GM18505 (cell line): Measurements from ENCODE around the gene FBRSL1.

Experiments
- ATAC-seq: cut with Tn5 transposase; IDR thresholded peaks from one replicate; pipeline ENCODE4 v1.9.1; 2021; ENCODE audit not compliant: unreplicated experiment
- POLR2A ChIP-seq: IDR thresholded peaks from 4 replicates; pipeline ENCODE4 v1.6.1; 2011; ENCODE audit warnings: borderline replicate concordance; ENCODE audit not compliant: insufficient read depth, insufficient read length; ENCODE audit errors: extremely low read depth

Gene FBRSL1

DNA sequence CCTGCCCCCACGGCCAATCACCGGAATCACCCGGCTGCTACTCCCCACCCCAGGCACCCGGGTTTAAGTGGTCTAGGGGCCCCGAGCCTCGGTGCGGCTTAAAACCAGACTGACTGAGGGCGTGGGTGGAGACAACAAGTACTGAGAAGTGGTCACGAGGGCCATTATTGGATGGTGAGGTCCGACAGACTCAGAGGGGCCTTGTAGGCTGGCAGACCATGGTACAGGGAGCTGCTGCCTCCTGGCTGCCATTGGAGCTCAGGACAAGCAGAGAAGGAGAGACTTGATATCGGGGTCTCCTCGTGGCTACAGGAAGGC, 54.1 kb downstream of the FBRSL1 start:
- no peak for TF ChIP-seq POLR2A

DNA sequence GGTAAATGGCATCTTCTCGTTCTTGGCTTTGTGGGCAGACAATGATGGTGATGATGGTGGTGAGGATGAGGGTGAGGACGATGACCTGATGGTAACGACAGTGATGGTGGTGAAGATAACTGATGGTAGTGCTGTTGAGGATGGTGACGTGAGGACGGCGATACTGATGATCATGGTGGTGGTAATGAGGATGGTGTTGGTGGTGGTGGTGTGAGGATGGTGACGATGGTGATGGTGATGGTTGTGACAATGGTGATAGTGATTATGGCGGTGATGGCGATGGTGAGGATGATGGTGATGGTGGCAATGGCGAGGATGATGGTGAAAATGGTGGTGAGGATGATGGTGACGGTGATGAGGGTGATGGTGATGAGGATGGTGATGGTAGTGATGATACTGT, 54.5 kb downstream of the FBRSL1 start:
- TF ChIP-seq POLR2A = no peak

More for the DNA sequence above, 54.1 kb downstream of the FBRSL1 start:
- no peak for ATAC-seq

DNA sequence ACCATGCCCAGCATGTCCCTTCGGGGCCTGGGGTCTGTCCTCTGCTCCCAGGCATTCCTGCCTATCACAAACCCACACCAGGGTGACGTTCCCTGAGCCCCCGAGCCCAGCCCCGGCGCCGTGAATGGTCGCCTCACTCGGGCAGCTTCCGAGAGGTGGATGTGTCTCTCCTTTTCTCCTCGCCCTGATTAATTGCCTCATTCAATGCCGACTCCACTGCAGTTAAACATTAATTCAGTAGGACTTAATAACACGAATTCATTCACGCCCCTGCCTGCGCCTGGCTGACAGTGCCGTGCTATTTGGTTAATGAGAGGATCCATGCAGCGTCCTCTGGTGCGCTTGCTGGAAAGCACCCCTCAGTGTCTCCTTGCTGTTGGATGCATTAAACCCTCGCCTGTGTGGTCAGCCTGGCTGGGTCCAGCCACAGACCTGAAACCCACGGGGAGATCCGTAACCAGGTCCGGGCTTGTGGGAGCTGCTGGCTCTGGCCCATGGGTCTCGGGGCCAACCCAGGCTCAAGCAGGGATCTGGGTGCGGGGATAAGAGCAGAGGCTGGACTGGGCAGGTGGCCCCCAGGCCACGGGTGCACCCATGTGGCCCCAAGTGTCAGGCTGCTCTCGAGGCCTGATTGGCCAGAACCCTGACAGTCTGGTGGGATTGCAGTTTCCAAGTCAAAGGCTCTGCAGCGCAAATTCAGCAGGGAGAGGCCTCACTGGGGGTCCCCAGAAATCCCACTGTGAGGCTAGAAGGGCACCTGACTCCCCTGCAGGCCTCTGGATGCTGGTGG, 55.4 kb downstream of the FBRSL1 start:
- ATAC-seq = no peak
- no peak for TF ChIP-seq POLR2A

More for the DNA sequence above, 54.5 kb downstream of the FBRSL1 start:
- ATAC-seq = no peak

DNA sequence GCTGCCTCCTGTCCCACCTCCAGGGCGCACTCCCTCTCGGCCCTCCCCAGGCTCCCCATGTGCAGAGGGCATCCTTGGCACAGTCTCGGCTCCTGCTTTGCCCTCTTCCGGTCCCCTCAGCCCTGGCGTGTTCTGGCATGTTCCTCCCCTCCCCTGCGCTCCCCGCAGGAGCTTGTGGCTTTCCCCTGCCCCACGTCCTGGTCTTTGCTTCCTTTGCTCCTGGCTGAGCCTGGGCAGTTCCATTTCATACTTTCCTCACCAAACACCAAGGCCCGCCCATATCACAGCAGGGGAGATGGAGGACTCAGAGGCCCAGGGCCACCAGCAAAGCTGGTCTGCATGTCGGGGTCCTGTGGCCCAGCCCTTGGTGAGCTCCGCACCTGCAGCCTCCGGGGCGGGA, 56.0 kb downstream of the FBRSL1 start:
- ATAC-seq = no peak

DNA sequence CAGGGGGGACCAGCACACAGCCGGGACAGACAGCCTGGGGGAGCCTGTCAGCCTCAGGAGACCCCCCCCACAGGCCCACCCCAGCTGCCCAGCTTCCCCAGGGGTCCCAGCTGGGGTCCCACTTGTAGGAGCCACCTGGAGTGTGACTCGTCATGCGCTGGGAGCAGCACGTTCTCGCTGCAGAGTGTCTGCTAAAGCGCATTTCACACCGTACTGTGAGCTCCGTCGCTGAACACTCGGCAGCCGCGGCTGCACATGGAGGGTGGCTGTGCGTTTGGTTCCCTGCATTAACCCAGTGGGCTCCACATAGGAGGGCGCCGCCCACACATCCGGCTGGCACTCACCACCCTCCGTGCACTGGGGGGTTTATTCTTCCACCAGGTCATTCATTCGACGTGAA, 56.7 kb downstream of the FBRSL1 start:
- no peak for TF ChIP-seq POLR2A
- ATAC-seq = no peak

More for the DNA sequence above, 56.0 kb downstream of the FBRSL1 start:
- no peak for TF ChIP-seq POLR2A

DNA sequence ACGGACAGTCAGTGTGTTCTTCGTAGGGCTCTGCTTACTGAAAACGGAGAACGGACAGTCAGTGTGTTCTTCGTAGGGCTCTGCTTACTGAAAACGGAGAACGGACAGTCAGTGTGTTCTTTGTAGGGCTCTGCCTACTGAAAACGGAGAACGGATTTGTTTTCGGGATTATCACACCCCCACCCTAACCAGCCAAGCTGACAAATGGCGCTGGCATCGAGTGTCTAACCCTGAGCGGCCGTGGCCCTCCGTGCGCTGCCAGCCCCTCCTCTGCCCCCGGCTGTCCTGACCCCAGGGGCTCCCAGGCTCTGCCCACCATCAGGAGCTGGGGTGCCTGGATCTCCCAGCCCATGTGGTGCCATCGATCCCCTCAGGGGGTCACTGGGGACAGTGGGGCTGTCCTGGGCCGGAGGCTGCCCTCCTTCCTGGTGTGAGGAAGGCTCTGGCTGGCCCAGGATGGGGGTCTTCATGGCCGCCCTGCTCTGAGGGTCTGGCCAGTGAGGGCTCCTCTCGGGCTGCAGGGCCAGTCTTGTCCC, 57.3 kb downstream of the FBRSL1 start:
- no peak for TF ChIP-seq POLR2A
- no peak for ATAC-seq

DNA sequence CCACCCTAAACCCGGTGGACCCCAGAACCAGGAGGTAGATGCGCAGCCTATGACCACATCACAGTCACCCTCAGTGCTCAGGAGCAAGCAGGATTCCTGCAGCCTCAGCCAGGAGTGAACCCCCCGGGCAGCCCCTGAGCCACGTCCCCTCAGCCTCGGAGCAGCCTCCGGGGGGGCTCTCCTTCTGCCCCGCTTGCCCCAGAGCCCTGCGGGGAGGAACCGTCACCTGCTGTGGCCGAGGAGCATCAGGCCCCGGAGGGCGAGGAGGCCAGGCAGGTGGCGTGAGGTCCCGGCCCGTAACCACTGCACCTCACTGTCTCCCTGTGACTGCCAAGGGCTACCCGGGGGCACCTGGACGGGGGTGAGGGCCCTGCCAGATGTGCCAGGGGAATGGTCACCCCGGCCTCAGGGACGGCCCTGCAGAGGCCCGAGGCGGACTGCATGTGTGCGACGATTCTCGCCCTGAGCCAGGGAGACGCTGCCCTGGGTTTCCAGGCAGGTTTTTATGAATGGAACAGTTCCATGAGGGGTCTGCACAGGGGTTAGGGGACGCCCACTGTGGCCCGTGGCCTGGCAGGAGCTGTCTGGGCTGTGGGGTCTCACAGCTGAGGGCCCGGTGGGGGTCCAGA, 58.6 kb downstream of the FBRSL1 start:
- TF ChIP-seq POLR2A = no peak
- no peak for ATAC-seq

DNA sequence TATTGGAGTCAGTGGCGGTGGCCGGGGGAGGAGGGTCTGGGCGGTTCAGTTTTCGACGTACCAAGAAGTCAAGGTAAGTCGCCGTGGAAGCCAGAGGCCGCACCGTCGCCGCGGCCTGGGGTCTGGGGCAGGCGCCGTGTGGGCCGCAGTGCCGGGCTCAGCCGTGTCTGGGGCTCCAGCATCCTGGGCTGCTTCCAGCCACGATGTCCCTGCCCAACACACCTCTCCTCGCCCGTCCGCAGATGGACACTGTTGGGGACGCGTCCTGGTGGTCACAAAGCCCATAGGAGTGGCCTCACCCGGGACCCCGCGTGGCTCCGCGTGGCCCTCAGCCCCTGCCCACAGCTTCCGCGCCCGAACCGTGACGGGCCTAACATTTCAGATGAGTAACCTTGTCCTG, 59.1 kb downstream of the FBRSL1 start:
- no peak for TF ChIP-seq POLR2A
- no peak for ATAC-seq

DNA sequence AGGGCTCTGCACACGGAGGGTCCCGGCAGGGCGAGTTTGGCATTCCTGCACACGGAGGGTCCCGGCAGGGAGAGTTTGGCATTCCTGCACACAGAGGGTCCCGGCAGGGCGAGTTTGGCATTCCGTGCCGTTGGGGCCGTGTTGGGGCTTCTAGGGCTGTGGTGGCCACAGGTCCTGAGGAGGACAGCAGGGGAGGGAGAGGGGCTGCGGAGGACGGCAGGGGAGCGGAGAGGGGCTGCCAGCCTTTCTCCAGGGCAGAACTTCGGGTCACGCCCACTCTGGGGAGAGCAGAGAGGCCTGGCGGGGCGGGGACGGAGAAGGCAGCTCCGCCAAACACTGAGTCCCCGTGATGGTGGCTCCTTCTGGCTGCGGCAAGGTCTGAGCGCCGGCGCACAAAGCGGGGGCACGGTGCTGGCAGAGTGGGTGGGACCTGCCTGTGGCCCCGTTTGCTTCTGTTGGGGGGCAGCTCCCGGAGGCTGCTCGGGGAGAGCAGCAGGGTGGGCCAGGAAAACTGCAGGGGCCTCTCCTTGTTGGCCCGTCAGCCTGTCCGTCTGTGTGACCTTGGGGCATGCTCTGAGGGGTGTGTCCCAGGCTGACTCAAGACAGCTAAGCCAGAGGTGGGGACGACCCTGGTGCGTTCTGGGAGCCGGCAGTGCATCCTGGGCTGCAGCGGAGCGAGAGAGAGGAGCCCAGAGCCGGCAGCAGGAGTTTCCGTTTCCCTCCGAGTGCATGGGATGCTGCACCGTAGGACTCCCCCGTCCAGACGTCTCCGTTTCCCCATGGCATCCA, 60.3 kb downstream of the FBRSL1 start:
- no peak for TF ChIP-seq POLR2A
- ATAC-seq = no peak

DNA sequence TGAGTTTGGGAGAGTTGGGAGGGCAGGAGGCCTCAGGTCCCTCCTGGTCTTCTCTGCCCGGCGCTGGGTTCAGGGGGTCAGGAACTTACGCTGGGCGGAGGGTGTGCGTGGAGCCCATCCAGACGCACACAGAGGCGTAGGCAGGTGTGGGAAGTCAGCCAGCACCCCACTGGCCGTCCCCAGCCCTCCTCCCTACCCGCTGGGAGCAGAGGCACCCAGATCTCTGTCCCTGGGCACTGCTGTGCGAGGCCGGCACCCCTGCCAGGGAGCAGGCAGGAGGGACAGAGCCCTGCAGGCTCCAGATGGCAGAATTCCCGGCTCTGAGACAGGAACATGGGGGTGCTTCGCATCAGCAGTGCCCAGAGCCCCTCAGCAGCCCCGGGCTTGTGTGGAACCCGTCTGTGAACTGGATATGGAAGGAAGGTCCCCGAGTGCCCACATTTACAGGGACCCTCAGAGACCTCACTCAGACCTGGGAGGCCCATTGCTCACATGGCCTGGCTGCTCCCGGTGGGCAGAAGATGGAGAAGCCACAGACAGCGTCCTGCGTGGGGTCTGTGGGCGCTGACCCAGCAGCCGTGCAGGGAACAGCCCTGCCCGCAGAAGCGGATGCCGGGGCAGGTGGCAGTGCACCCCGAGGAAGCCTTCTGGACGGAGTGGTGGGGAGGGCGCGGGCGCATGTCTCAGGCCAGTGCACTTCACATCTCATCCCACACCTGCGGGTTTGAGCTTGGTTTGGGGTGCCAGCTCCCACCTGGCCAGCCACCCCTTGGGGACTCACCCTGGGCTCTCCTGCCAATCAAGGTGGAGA, 61.1 kb downstream of the FBRSL1 start:
- no peak for ATAC-seq
- no peak for TF ChIP-seq POLR2A

DNA sequence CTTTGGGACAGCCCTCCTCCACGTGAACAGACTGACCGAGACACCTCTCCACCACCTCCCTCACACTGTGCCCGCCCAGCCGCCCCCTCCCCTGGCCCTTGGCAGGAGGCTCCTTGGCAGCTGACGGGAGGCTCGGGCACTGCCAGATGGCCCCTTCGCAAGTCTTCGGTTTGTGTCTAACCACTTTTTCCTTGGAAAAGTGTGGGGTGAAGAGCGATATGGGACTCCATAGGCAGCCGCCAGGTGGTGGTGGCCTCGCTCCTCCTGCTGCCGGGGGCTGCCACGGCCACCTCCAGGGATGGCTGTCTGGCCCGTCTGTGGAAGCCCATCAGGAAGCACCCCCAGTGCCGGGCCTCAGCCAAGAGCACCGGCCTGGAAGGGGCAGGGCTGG, 61.7 kb downstream of the FBRSL1 start:
- TF ChIP-seq POLR2A = no peak
- ATAC-seq = no peak

DNA sequence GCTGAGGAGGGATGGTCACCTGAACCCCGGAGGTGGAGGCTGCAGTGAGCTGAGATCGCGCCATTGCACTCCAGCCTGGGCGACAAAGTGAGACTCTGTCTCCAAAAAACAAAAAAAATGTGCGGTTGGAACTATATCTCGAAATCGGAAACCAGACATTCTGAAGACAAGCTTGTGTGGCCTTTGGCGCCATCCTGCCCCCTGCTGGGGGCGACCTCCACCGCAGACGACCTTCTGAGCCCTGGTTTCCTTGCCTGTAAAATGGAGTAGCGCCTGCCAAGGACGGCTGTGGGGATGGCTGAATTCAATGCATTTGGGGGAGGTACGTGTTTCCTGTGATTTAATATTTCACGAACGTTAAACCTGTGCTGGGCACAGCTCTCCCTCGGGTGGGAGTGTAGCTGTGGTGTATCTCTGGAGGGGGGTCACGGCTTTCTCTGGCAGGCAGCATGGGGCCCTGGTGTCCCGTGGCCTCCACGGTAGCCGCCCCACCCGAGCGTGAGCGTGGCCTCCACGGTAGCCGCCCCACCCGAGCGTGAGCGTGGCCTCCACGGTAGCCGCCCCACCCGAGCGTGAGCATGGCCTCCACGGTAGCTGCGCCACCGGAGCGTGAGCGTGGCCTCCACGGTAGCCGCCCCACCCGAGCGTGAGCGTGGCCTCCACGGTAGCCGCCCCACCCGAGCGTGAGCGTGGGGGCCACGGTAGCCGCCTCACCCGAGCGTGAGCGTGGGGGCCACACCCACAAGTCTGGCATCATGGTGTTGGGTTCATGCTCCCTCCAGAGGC, 65.1 kb downstream of the FBRSL1 start:
- no peak for ATAC-seq
- no peak for TF ChIP-seq POLR2A
